Sigmoid colon (tissue), 7 donors: ENCODE data around the gene PRKCB. TPM values are rescaled to one million over a fixed set of nuclear protein-coding genes. Genes with fewer than 3 reads are reported as not detected.

Source experiments
- DNase-seq: peaks from one replicate; pipeline ENCODE4 v3.0.0-alpha.2; 2019
- H3K27ac ChIP-seq, 4 donors: fragments of 200-600 bp; sonication (generic); one replicate each; pipeline ENCODE4 v1.5.1; 2016 to 2019; ENCODE audit warnings: mild to moderate bottlenecking in 1 of 4
- H3K27me3 ChIP-seq, 3 donors: fragments of 200-600 bp; sonication (generic); one replicate each; pipeline ENCODE4 v1.5.1; 2019; ENCODE audit warnings: mild to moderate bottlenecking in 1 of 3
- H3K36me3 ChIP-seq, 4 donors: fragments of 200-600 bp; sonication (generic); one replicate each; pipeline ENCODE4 v1.5.1; 2016 to 2019
- H3K4me1 ChIP-seq, 4 donors: fragments of 200-600 bp; sonication (generic); one replicate each; pipeline ENCODE4 v1.5.1; 2017 to 2019
- H3K4me3 ChIP-seq, 4 donors: fragments of 200-600 bp; sonication (generic); one replicate each; pipeline ENCODE4 v1.5.1; 2017 to 2019; ENCODE audit warnings: mild to moderate bottlenecking in 2 of 4, moderate library complexity in 1 of 4
- H3K9me3 ChIP-seq, 4 donors: fragments of 200-600 bp in 3 of 4; sonication (generic) in 3 of 4; one replicate each; pipeline versions ENCODE4 v1.5.1 to v1.6.1; 2013 to 2019
- EP300 ChIP-seq, 4 donors: sonication (generic); formaldehyde crosslinking; IDR thresholded peaks; one replicate each; pipeline ENCODE4 v1.6.1; 2017; ENCODE audit warnings: antibody characterized with exemption in 4 of 4
- POLR2A ChIP-seq, 2 donors: fragments of 450-650 bp; IDR thresholded peaks; one replicate each; pipeline ENCODE4 v1.6.1; 2016; ENCODE audit warnings: antibody characterized with exemption in 2 of 2, mild to moderate bottlenecking in 2 of 2, moderate library complexity in 2 of 2
- POLR2AphosphoS5 ChIP-seq, 4 donors: sonication (generic); formaldehyde crosslinking; IDR thresholded peaks; one replicate each; pipeline ENCODE4 v1.6.1; 2017; ENCODE audit warnings: antibody characterized with exemption in 4 of 4
- whole genome bisulfite sequencing, 2 donors: extraction: QIAGEN DNeasy Blood & Tissue Kit; methylation state at CpG; one replicate each; pipeline ENCODE4 v1.1.7; 2013; 5-methylcytosine and 5-hydroxymethylcytosine counted together
- intact Hi-C: fragments of 100-400 bp; cut with DNase I; formaldehyde crosslinking; loops from one replicate; pipeline ENCODE4 v1.15.1; 2023
- polyA plus RNA-seq, 3 donors: library from polyadenylated mRNA; stranded (reverse); fragments of 200-250 nt; gene quantifications; one replicate each; pipeline ENCODE4 v1.2.3, GENCODE V29; 2013
- total RNA-seq, 4 donors: library from RNA; depleted of rRNA; stranded (reverse); fragments of >200 nt; gene quantifications; one replicate each; pipeline ENCODE4 v1.1.0, GENCODE V29; 2016
- TF ChIP-seq, protein P1 (sequence below), 4 experiments: fragments of 450-650 bp in 3 of 4; fragments of 200-600 bp in 1 of 4; IDR thresholded peaks; one replicate each; pipeline ENCODE4 v1.5.1; 2016 to 2019; ENCODE audit warnings: antibody characterized with exemption in 4 of 4, mild to moderate bottlenecking in 3 of 4, moderate library complexity in 2 of 4
- donor health status: healthy with polysubstance abuse.
- donor health status: Bipolar disorder and iron deficiency.
- donor health status: healthy.

The PRKCB gene
- total and polyA plus RNA-seq, 7 donors, result 3.0 to 43.8 (median 21.4) TPM

DNA sequence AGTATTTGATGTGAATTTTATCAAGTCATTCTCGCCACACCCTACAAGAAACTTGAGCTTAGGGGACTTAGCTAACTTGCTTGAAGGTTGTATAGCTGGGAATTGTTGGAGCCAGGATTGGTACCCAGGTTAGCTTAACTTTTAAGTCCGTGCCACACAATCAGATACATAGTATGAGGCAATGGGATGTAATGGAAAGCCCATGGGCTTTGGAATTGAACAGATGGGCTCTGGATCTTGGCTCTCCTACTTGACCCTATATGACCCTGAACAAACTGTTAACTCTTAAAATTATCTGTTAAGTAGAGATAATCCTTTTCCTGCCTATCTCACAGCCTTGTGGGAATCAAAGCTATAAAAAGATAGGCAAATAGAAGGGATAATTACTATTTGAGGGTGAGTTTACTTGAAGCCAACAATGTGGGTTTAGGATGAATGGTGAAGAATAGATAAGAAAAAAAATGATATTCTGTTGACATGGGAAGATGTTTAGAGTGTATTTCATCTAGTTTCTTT lies 368.4 kb downstream of the PRKCB start:
- TF ChIP-seq POLR2AphosphoS5 (IDR thresholded peaks at IDR 0.05), result no peak
- no peak for TF ChIP-seq POLR2A (IDR thresholded peaks at IDR 0.05)
- TF ChIP-seq, protein P1, sequence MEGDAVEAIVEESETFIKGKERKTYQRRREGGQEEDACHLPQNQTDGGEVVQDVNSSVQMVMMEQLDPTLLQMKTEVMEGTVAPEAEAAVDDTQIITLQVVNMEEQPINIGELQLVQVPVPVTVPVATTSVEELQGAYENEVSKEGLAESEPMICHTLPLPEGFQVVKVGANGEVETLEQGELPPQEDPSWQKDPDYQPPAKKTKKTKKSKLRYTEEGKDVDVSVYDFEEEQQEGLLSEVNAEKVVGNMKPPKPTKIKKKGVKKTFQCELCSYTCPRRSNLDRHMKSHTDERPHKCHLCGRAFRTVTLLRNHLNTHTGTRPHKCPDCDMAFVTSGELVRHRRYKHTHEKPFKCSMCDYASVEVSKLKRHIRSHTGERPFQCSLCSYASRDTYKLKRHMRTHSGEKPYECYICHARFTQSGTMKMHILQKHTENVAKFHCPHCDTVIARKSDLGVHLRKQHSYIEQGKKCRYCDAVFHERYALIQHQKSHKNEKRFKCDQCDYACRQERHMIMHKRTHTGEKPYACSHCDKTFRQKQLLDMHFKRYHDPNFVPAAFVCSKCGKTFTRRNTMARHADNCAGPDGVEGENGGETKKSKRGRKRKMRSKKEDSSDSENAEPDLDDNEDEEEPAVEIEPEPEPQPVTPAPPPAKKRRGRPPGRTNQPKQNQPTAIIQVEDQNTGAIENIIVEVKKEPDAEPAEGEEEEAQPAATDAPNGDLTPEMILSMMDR (IDR thresholded peaks at IDR 0.05), result no peak
- no peak for TF ChIP-seq EP300 (IDR thresholded peaks at IDR 0.05)
- no peak for DNase-seq
- 86 to 87% methylated on average over 2 of the region's 2 CpGs for WGBS, 2 donors
- Histone ChIP-seq H3K27me3 (no peaks in the 10 kb centered on the region), H3K9me3 (no peaks in the 10 kb centered on the region), H3K4me1 (peaks cover 0 to 16% (median 10%) of the 10 kb centered on the region in 4 donors), H3K36me3 (no peaks in the 10 kb centered on the region), H3K27ac (no peak overlapping the region), H3K4me3 (no peak overlapping the region)
- intact Hi-C loops, result no loop called here

GRCh38 chr16:24206926-24207325 lies 371.1 kb downstream of the PRKCB start:
- Histone ChIP-seq H3K36me3 (no peaks in the 10 kb centered on the region), H3K4me3 (no peak overlapping the region), H3K4me1 (peaks cover 0 to 15% (median 9%) of the 10 kb centered on the region in 4 donors), H3K27me3 (no peaks in the 10 kb centered on the region), H3K9me3 (no peaks in the 10 kb centered on the region), H3K27ac (no peak overlapping the region)
- 90 to 94% methylated on average over 3 of the region's 3 CpGs for WGBS, 2 donors
- no peak for DNase-seq
- intact Hi-C loops, result no loop called here
- TF ChIP-seq EP300 (IDR thresholded peaks at IDR 0.05), result no peak
- TF ChIP-seq POLR2AphosphoS5 (IDR thresholded peaks at IDR 0.05), result no peak

GRCh38 chr16:24208710-24209109 lies 372.9 kb downstream of the PRKCB start:
- Histone ChIP-seq H3K9me3 (no peaks in the 10 kb centered on the region), H3K27me3 (no peaks in the 10 kb centered on the region), H3K4me1 (peaks cover 0 to 15% (median 9%) of the 10 kb centered on the region in 4 donors), H3K27ac (peak overlapping the region in 3 of 4 donors; percentile 3 to 65 (median 62)), H3K36me3 (no peaks in the 10 kb centered on the region), H3K4me3 (no peak overlapping the region)
- 64 to 67% methylated on average over 5 of the region's 5 CpGs for WGBS, 2 donors
- no peak for DNase-seq
- intact Hi-C loops, result no loop called here
- TF ChIP-seq POLR2AphosphoS5 (IDR thresholded peaks at IDR 0.05), result peak; percentile 21 to 48 (median 38)
- TF ChIP-seq POLR2A (IDR thresholded peaks at IDR 0.05), result no peak
- TF ChIP-seq, protein P1 (IDR thresholded peaks at IDR 0.05), result no peak
- TF ChIP-seq EP300 (IDR thresholded peaks at IDR 0.05), result no peak

DNA sequence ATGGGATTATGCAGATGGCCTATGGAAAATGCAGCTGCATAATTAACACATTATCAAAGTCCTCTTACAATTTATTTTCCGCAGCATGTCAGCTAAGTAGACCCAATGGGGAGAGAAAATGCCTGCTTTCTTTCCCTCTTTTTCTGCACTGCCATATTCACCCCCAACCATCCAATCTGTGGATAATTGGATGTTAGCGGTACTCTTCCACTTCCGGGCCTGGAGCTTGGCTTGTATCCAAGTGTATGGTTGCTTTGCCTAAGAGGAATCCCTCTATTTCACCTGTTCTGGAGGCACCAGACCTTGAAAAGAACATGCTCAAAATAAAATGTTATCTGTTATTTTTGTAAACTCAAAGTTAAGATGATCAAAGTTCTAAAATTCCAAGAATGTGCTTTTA lies 379.2 kb downstream of the PRKCB start:
- Histone ChIP-seq H3K4me3 (no peak overlapping the region), H3K9me3 (no peaks in the 10 kb centered on the region), H3K27ac (no peak overlapping the region), H3K36me3 (no peaks in the 10 kb centered on the region), H3K4me1 (no peaks in the 10 kb centered on the region), H3K27me3 (no peaks in the 10 kb centered on the region)
- intact Hi-C loops, result no loop called here
- WGBS, 2 donors, result 87 to 89% methylated on average over 3 of the region's 3 CpGs
- TF ChIP-seq, protein P1 (IDR thresholded peaks at IDR 0.05), result no peak
- TF ChIP-seq POLR2A (IDR thresholded peaks at IDR 0.05), result no peak
- TF ChIP-seq POLR2AphosphoS5 (IDR thresholded peaks at IDR 0.05), result no peak
- no peak for TF ChIP-seq EP300 (IDR thresholded peaks at IDR 0.05)
- no peak for DNase-seq

GRCh38 chr16:24216961-24217360 lies 381.2 kb downstream of the PRKCB start:
- Histone ChIP-seq H3K27me3 (no peaks in the 10 kb centered on the region), H3K9me3 (no peaks in the 10 kb centered on the region), H3K36me3 (no peaks in the 10 kb centered on the region), H3K27ac (no peak overlapping the region), H3K4me3 (no peak overlapping the region), H3K4me1 (no peaks in the 10 kb centered on the region)
- no peak for DNase-seq
- intact Hi-C loops, result no loop called here
- TF ChIP-seq, protein P1 (IDR thresholded peaks at IDR 0.05), result no peak
- TF ChIP-seq POLR2A (IDR thresholded peaks at IDR 0.05) (no peak), EP300 (IDR thresholded peaks at IDR 0.05) (no peak), POLR2AphosphoS5 (IDR thresholded peaks at IDR 0.05) (no peak)
